B cell (primary cell): ENCODE measurements around the gene ERBB4. TPM values are rescaled to one million over a fixed set of nuclear protein-coding genes. Genes with fewer than 3 reads are reported as not detected.

ENCODE experiments used
- ATAC-seq: fragments of 200-7000 bp; cut with Tn5 transposase; one replicate; pipeline ENCODE4 v1.10.0; 2021; ENCODE audit warnings: low read depth, mild to moderate bottlenecking, moderate number of reproducible peaks, moderate library complexity
- CTCF ChIA-PET: fragments of 350-600 bp; sonication (Branson Sonifier 250); formaldehyde crosslinking; loops from one replicate; lab custom pipeline; 2021; ENCODE audit warnings: antibody characterized with exemption, inconsistent platforms; lab: Charles Lee
- POLR2A ChIA-PET: fragments of 350-600 bp; sonication (Branson Sonifier 250); formaldehyde crosslinking; loops from one replicate; lab custom pipeline; 2021; ENCODE audit warnings: antibody characterized with exemption; lab: Charles Lee
- DNase-seq: peaks from one replicate; pipeline ENCODE4 v3.0.0; 2013
- H2AFZ ChIP-seq: 2 replicates; pipeline ENCODE4 v1.6.1; 2012; ENCODE audit warnings: mild to moderate bottlenecking, low read depth, low read length; ENCODE audit not compliant: insufficient read depth, poor library complexity, severe bottlenecking
- H3K27ac ChIP-seq, 2 donors: 1 replicate in 1 of 2; 2 replicates in 1 of 2; pipeline ENCODE4 v1.5.1; 2012 to 2013; ENCODE audit warnings: low read length in 2 of 2, mild to moderate bottlenecking in 2 of 2, moderate library complexity in 1 of 2
- H3K27me3 ChIP-seq, 4 experiments: fragments of 200-600 bp in 1 of 4; sonication (generic) in 1 of 4; replicated peaks in 1 of 4; 1 replicate in 2 of 4; 2 replicates in 2 of 4; pipeline versions ENCODE4 v1.6.1 to v1.7.0; 2013 to 2016; ENCODE audit warnings: low read length in 3 of 4, mild to moderate bottlenecking in 2 of 4, mixed read lengths in 1 of 4, moderate library complexity in 1 of 4; ENCODE audit not compliant: insufficient read depth in 4 of 4, control insufficient read depth in 3 of 4; ENCODE audit errors: control extremely low read depth in 1 of 4
- H3K36me3 ChIP-seq, 2 experiments: replicated peaks in 1 of 2; 1 replicate in 1 of 2; 2 replicates in 1 of 2; pipeline versions ENCODE4 v1.6.1 to v1.7.1; 2013; ENCODE audit warnings: low read length in 1 of 2; ENCODE audit not compliant: insufficient read depth in 2 of 2, control insufficient read depth in 1 of 2; ENCODE audit errors: control extremely low read depth in 1 of 2, extremely low read depth in 1 of 2
- H3K4me1 ChIP-seq, 2 donors: fragments of 200-600 bp in 1 of 2; sonication (generic) in 1 of 2; 1 replicate in 1 of 2; 2 replicates in 1 of 2; pipeline versions ENCODE4 v1.5.1 to v1.6.1; 2013 to 2017; ENCODE audit warnings: low read length in 2 of 2; ENCODE audit not compliant: control insufficient read depth in 2 of 2, insufficient read depth in 2 of 2
- H3K4me2 ChIP-seq: replicated peaks from 2 replicates; pipeline ENCODE3; 2012; ENCODE audit warnings: mild to moderate bottlenecking, low read depth, low read length; ENCODE audit not compliant: poor library complexity, severe bottlenecking
- H3K4me3 ChIP-seq, 5 experiments: fragments of 200-600 bp in 1 of 5; sonication (generic) in 1 of 5; 1 replicate in 3 of 5; 2 replicates in 2 of 5; pipeline versions ENCODE4 v1.5.1 to v1.7.0; 2011 to 2016; ENCODE audit warnings: low read length in 4 of 5, mild to moderate bottlenecking in 4 of 5, low read depth in 2 of 5, control low read depth in 1 of 5, moderate library complexity in 1 of 5; ENCODE audit not compliant: insufficient read depth in 1 of 5; ENCODE audit errors: control extremely low read depth in 1 of 5, extremely low read depth in 1 of 5
- H3K79me2 ChIP-seq: fragments of 200-600 bp; sonication (generic); one replicate; pipeline ENCODE4 v1.6.0; 2016; ENCODE audit warnings: low read length; ENCODE audit not compliant: control insufficient read depth, insufficient read depth
- H3K9ac ChIP-seq: fragments of 200-600 bp; sonication (generic); 2 replicates; pipeline ENCODE4 v1.6.1; 2017; ENCODE audit warnings: mild to moderate bottlenecking, low read length, moderate library complexity
- H3K9me3 ChIP-seq, 3 donors: one replicate each; pipeline versions ENCODE4 v1.6.1 to v1.7.1; 2013; ENCODE audit warnings: low read length in 2 of 3; ENCODE audit not compliant: control insufficient read depth in 2 of 3, insufficient read depth in 1 of 3; ENCODE audit errors: control extremely low read depth in 1 of 3
- H4K20me1 ChIP-seq: 2 replicates; pipeline ENCODE4 v1.6.0; 2012; ENCODE audit warnings: mild to moderate bottlenecking, low read length; ENCODE audit not compliant: insufficient read depth, control insufficient read depth, poor library complexity, severe bottlenecking
- H3K27ac Mint-ChIP-seq: one replicate; pipeline ENCODE4 v1.8.0; 2021; ENCODE audit warnings: mixed read lengths
- H3K27me3 Mint-ChIP-seq: one replicate; pipeline ENCODE4 v1.8.0; 2021; ENCODE audit warnings: mixed read lengths
- H3K4me1 Mint-ChIP-seq: one replicate; pipeline ENCODE4 v1.8.0; 2021; ENCODE audit warnings: mixed read lengths
- H3K4me3 Mint-ChIP-seq: one replicate; pipeline ENCODE4 v1.8.0; 2021; ENCODE audit warnings: mixed read lengths
- H3K9me3 Mint-ChIP-seq: one replicate; pipeline ENCODE4 v1.8.0; 2022; ENCODE audit warnings: mixed read lengths; ENCODE audit not compliant: insufficient read depth
- EZH2 ChIP-seq: IDR thresholded peaks from 2 replicates; pipeline ENCODE4 v1.6.1; 2012; ENCODE audit warnings: borderline replicate concordance, low read depth, mild to moderate bottlenecking, moderate library complexity, low read length; ENCODE audit not compliant: insufficient read depth, poor library complexity, severe bottlenecking
- WGBS: methylation state at CpG from one replicate; pipeline ENCODE4 v1.1.5; 2013; ENCODE audit warnings: missing lambda C conversion rate; ENCODE audit not compliant: insufficient coverage; 5-methylcytosine and 5-hydroxymethylcytosine counted together
- intact Hi-C: fragments of 100-400 bp; cut with micrococcal nuclease; formaldehyde crosslinking; loops from one replicate; pipeline ENCODE4 v1.10.0; 2022
- polyA plus RNA-seq: library from polyadenylated mRNA; depleted of rRNA; stranded (reverse); fragments of >200 nt; gene quantifications from 2 replicates; pipeline ENCODE4 v1.2.3, GENCODE V29; 2012
- total RNA-seq, 2 donors: library from RNA; stranded (reverse); fragments of 120-200 nt in 1 of 2; gene quantifications; 1 replicate in 1 of 2; 2 replicates in 1 of 2; pipeline versions ENCODE4 v1.2.3 to v1.2.4, GENCODE V29; 2013 to 2022
- TF ChIP-seq, protein P1 (sequence below): fragments of 200-600 bp; IDR thresholded peaks from one replicate; pipeline ENCODE4 v1.8.0; 2022; ENCODE audit warnings: antibody characterized with exemption, mild to moderate bottlenecking

The ERBB4 gene
- total and polyA plus RNA-seq, 2 donors (not counting 1 experiment from before 2014, with no cell fraction given): not detected

DNA sequence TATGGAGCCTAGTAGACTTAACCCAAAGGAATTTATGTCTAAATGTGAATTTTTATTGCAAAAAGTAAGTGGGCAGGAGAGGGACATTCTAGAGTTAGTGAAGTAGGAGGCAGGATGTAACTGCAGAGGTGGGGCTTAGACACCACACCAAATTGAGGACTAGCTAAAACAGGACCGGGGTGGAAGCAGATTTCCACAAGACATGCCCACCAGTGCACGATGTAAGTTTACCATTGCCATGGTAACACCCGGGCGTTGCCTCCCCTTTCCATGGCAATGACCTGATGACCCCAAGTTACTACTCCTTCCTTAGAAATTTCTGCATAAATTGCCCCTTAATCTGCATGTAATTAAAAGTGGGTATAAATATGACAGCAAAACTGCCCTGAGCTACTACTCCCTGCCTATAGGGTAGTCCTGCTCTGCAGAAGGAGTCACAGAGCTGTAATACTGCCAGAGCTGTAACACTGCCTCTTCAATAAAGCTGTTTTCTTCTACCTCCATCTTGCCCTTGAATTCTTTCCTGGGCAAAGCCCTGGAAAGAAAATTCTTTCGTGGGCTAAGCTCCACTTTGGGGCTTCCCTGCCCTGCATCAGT lies 509.7 kb downstream of the ERBB4 start:
- no peaks in the 10 kb centered on the region for H3K79me2 ChIP-seq
- TF ChIP-seq EZH2: no peak
- TF ChIP-seq, protein P1, sequence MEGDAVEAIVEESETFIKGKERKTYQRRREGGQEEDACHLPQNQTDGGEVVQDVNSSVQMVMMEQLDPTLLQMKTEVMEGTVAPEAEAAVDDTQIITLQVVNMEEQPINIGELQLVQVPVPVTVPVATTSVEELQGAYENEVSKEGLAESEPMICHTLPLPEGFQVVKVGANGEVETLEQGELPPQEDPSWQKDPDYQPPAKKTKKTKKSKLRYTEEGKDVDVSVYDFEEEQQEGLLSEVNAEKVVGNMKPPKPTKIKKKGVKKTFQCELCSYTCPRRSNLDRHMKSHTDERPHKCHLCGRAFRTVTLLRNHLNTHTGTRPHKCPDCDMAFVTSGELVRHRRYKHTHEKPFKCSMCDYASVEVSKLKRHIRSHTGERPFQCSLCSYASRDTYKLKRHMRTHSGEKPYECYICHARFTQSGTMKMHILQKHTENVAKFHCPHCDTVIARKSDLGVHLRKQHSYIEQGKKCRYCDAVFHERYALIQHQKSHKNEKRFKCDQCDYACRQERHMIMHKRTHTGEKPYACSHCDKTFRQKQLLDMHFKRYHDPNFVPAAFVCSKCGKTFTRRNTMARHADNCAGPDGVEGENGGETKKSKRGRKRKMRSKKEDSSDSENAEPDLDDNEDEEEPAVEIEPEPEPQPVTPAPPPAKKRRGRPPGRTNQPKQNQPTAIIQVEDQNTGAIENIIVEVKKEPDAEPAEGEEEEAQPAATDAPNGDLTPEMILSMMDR: no peak
- no peaks in the 10 kb centered on the region for H3K36me3 ChIP-seq
- Mint-ChIP-seq H3K4me1 (no peaks in the 10 kb centered on the region), H3K9me3 (peaks cover 2% of the 10 kb centered on the region), H3K27me3 (no peaks in the 10 kb centered on the region), H3K27ac (no peak overlapping the region), H3K4me3 (no peak overlapping the region)
- no peak overlapping the region for H3K4me2 ChIP-seq
- intact Hi-C loops: no loop called here
- DNase-seq (no peak), ATAC-seq (no peak)
- CTCF ChIA-PET: no interaction called here
- H4K20me1 ChIP-seq: no peaks in the 10 kb centered on the region
- 86% methylated on average over 1 of the region's 5 CpGs for WGBS
- H2AFZ ChIP-seq: no peak overlapping the region
- H3K4me3 ChIP-seq: no peak overlapping the region
- H3K9ac ChIP-seq: no peak overlapping the region
- no peaks in the 10 kb centered on the region for H3K4me1 ChIP-seq
- H3K9me3 ChIP-seq: no peaks in the 10 kb centered on the region
- POLR2A ChIA-PET: no interaction called here
- no peak overlapping the region for H3K27ac ChIP-seq
- no peaks in the 10 kb centered on the region for H3K27me3 ChIP-seq

DNA sequence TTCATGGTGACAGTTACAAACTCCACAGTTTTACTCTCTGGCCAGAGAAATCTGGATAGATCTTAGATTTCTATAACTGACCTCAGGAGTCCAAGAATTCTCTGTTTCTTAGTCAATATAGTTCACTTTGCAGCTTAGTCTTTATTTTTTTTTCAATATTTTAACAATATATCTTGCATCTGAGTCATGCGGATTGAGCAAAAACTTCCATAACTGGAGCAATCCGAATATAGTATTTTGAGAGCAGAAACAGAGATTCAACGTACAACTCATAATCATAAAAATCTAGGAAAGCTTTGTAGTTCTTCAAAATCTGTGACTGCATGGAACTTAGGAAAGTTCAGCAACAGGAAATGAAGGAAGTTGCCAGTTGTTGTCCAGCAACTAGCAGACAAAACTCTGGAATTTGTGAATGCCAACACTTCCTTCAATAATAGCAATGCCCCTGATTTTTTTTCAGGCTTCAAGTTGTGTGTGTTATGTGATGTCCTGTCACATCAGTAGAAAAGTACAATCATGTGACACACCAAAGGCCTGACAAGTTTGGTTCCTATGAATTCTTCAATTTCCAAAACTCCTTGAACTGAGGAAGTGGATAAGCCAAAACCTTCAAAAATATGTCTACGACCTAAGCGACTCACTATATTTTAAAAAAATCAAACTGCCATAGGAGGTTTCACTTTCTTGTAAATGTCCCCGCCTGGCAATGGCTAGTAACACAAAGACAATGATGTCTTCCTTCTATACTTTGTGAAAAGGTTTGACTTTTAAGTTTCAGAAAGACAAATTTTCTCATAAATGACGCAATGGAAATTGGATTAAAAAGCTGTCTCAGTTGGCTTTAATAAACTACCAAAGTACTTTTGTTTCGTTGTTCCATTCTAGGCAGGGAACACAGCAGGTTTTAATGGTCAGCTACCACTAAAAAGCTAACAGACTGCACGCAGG lies 510.6 kb downstream of the ERBB4 start:
- H3K9me3 ChIP-seq: no peaks in the 10 kb centered on the region
- no peaks in the 10 kb centered on the region for H3K79me2 ChIP-seq
- H2AFZ ChIP-seq: no peak overlapping the region
- ChIA-PET POLR2A (no interaction called here), CTCF (no interaction called here)
- Mint-ChIP-seq H3K27me3 (no peaks in the 10 kb centered on the region), H3K4me3 (no peak overlapping the region), H3K27ac (no peak overlapping the region), H3K4me1 (no peaks in the 10 kb centered on the region), H3K9me3 (peaks cover 2% of the 10 kb centered on the region)
- no peak overlapping the region for H3K4me2 ChIP-seq
- H4K20me1 ChIP-seq: no peaks in the 10 kb centered on the region
- ATAC-seq (no peak), DNase-seq (no peak)
- no peak overlapping the region for H3K4me3 ChIP-seq
- H3K27me3 ChIP-seq: no peaks in the 10 kb centered on the region
- H3K27ac ChIP-seq: no peak overlapping the region
- H3K4me1 ChIP-seq: no peaks in the 10 kb centered on the region
- no peaks in the 10 kb centered on the region for H3K36me3 ChIP-seq
- TF ChIP-seq EZH2: no peak
- TF ChIP-seq, protein P1: no peak
- intact Hi-C loops: no loop called here
- 73% methylated on average over 3 of the region's 9 CpGs for WGBS
- no peak overlapping the region for H3K9ac ChIP-seq
